ENCODE data around the gene MTSS2.
"Not testable (repeated sequence)": the region's sequence is repeated elsewhere in the genome, so short reads cannot be mapped to it uniquely, and the experiment has no call there.

Gene MTSS2

DNA sequence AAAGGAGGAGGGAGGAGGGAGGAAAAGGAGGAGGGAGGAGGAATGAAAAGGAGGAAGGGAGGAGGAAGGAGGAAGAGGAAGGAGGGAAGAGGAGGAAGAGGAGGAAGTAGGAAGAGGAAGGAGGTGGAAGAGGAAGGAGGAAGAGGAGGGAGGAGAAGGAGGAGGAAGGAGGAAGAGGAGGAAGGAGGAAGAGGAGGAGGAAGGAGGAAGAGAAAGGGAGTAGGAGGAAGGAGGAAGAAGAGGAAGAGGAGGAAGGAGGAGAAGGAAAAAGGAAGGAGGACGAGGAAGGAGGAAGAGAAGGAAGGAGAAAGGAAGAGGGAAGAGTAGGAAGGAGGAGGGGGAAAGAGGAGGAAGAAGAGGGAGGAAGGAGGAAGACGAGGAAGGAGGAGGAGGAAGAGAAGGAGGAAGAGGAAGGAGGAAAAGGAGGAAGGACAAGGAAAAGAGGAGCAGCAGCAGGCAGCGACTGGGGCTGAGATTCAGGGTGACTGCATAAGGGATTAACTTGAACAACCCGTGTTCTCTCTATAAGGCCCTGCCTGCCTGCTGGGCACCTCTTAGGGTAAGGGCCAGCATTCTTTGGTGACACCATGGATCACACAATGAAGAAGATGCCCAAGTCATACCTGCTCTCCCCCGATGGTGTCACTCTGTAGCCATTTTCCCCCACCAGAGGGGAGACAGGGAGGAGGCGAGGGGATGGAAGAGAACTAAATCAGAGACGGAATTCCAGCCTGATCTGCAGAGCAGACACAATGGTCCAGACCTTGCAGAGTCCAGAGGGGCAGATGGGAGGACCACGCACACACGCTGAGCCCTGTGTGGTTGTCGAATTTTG, 40.9 kb downstream of the MTSS2 start:
- no peak for DNase-seq (ENCODE audit: extremely low read depth, low read depth)

GRCh38 chr16:70643264-70643663, 42.6 kb downstream of the MTSS2 start:
- DNase-seq (ENCODE audit: extremely low read depth, low read depth); H3K4me3 ChIP-seq (replicated peaks; ENCODE audit: low read depth, low read length): not testable (repeated sequence)

More for the DNA sequence above, 40.9 kb downstream of the MTSS2 start:
- TF ChIP-seq, protein P1, sequence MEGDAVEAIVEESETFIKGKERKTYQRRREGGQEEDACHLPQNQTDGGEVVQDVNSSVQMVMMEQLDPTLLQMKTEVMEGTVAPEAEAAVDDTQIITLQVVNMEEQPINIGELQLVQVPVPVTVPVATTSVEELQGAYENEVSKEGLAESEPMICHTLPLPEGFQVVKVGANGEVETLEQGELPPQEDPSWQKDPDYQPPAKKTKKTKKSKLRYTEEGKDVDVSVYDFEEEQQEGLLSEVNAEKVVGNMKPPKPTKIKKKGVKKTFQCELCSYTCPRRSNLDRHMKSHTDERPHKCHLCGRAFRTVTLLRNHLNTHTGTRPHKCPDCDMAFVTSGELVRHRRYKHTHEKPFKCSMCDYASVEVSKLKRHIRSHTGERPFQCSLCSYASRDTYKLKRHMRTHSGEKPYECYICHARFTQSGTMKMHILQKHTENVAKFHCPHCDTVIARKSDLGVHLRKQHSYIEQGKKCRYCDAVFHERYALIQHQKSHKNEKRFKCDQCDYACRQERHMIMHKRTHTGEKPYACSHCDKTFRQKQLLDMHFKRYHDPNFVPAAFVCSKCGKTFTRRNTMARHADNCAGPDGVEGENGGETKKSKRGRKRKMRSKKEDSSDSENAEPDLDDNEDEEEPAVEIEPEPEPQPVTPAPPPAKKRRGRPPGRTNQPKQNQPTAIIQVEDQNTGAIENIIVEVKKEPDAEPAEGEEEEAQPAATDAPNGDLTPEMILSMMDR (IDR thresholded peaks at IDR 0.05; ENCODE audit: low read depth, low read length, missing control alignments) = no peak
- H3K4me3 ChIP-seq (replicated peaks; ENCODE audit: low read depth, low read length) = no peak overlapping the region

DNA sequence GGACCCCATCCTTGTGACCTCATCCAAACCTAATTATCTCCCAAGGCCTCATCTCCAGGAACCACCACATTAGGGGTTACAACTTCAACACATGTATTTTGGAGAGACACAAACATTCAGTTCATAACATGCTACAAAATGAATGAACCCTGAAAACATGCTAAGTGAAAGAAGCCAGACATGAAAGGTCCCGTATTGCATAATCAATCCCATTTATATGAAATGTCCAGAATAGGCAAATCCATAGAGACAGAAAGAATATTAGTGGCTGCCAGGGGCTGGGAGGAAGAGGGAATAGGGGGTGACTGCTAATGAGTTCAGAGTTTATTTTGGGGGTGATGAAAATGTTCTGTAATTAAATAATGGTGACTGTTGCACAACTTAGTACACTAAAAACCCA, 43.2 kb downstream of the MTSS2 start:
- H3K4me3 ChIP-seq (replicated peaks; ENCODE audit: low read depth, low read length) = no peak overlapping the region
- no peak for DNase-seq (ENCODE audit: extremely low read depth, low read depth)
- TF ChIP-seq, protein P1 (IDR thresholded peaks at IDR 0.05; ENCODE audit: low read depth, low read length, missing control alignments) = no peak

DNA sequence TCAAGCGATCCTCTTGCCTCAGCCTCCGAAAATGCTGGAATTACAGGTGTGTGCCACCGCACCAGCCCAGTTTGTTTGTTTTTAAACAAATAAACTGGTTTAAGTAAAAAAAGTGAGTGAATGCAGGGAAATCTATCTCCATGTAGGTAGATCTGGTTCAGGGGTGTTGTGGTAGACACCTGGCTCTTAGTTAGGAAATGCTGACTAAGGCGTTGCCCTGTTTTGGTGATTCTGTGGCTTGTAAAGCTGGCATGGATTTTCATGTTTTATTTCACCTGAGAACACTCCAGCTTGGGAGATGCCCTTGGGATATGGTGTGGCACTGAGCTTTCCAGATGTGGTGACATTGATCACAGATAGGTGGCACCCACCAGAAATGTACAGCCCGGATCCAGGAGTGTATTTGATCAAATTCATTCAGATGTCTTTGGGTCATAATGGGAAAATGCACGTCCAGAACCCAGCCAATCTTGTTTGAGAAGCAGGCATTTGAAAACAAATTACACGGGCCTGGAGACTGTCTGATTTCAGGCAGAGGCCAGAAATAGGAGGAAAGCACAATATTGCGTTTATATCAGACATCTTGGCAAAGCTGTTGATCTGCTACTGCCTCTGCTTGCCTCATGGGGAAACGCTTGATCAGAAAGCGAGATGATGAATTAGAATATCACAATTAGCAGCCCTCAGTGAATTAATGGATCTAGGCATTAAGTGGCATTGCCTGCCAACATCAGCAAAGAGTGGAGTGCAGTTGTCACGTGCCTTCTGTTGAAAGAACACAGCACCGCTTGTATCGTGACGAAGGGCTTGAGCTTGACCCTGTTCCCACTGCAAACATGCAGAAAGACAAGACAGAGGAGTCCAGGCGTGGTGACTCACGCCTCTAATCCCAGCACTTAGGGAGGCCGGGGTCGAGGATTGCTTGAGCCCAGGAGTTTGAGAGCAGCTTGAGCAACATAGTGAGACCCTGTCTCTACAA, 46.8 kb downstream of the MTSS2 start:
- no peak for DNase-seq (ENCODE audit: extremely low read depth, low read depth)
- H3K4me3 ChIP-seq (replicated peaks; ENCODE audit: low read depth, low read length) = no peak overlapping the region

More for the DNA sequence above, 46.8 kb downstream of the MTSS2 start:
- TF ChIP-seq, protein P1 (IDR thresholded peaks at IDR 0.05; ENCODE audit: low read depth, low read length, missing control alignments) = no peak

Measured in HFF-Myc (cell line).